ENCODE data around the gene RAB17.

The RAB17 gene

GRCh38 chr2:237564526-237565131, 25.9 kb downstream of the RAB17 start:
- DNase-seq (ENCODE audit: low read depth): no peak

GRCh38 chr2:237563816-237564215, 26.7 kb downstream of the RAB17 start:
- DNase-seq (ENCODE audit: low read depth): no peak

- DNase-seq (ENCODE audit: low read depth): no peak
These were observed 29.3 kb downstream of the RAB17 start for GRCh38 chr2:237561221-237561620.

GRCh38 chr2:237558961-237559641, 31.4 kb downstream of the RAB17 start:
- no peak for DNase-seq (ENCODE audit: low read depth)

GRCh38 chr2:237557633-237558015, 32.9 kb downstream of the RAB17 start:
- DNase-seq (ENCODE audit: low read depth): no peak

GRCh38 chr2:237556773-237557632, 33.5 kb downstream of the RAB17 start:
- DNase-seq (ENCODE audit: low read depth): peak; percentile 41

GRCh38 chr2:237555560-237555959, 35.0 kb downstream of the RAB17 start:
- DNase-seq (ENCODE audit: low read depth): no peak

- no peak for DNase-seq (ENCODE audit: low read depth)
These were observed 36.6 kb downstream of the RAB17 start for GRCh38 chr2:237553948-237554347.

- no peak for DNase-seq (ENCODE audit: low read depth)
These were observed 37.6 kb downstream of the RAB17 start for GRCh38 chr2:237552908-237553307.

- DNase-seq (ENCODE audit: low read depth): no peak
These were observed 39.4 kb downstream of the RAB17 start for GRCh38 chr2:237551071-237551574.

GRCh38 chr2:237549643-237550415, 40.7 kb downstream of the RAB17 start:
- DNase-seq (ENCODE audit: low read depth): no peak

- DNase-seq (ENCODE audit: low read depth): no peak
These were observed 41.3 kb downstream of the RAB17 start for GRCh38 chr2:237549216-237549615.

- no peak for DNase-seq (ENCODE audit: low read depth)
These were observed 42.6 kb downstream of the RAB17 start for GRCh38 chr2:237547841-237548416.

- DNase-seq (ENCODE audit: low read depth): no peak
These were observed 43.6 kb downstream of the RAB17 start for GRCh38 chr2:237546876-237547395.

- DNase-seq (ENCODE audit: low read depth): no peak
These were observed 44.3 kb downstream of the RAB17 start for GRCh38 chr2:237546040-237546875.

GRCh38 chr2:237542001-237542704, 48.4 kb downstream of the RAB17 start:
- no peak for DNase-seq (ENCODE audit: low read depth)

GRCh38 chr2:237541243-237541642, 49.3 kb downstream of the RAB17 start:
- DNase-seq (ENCODE audit: low read depth): no peak

GRCh38 chr2:237540823-237541222, 49.7 kb downstream of the RAB17 start:
- DNase-seq (ENCODE audit: low read depth): no peak

GRCh38 chr2:237540223-237540775, 50.2 kb downstream of the RAB17 start:
- no peak for DNase-seq (ENCODE audit: low read depth)

- no peak for DNase-seq (ENCODE audit: low read depth)
These were observed 50.9 kb downstream of the RAB17 start for GRCh38 chr2:237539681-237540080.

Measured in stimulated activated CD4-positive, alpha-beta T cell treated with anti-CD3 and anti-CD28 coated beads, Interleukin-2, amount 100 ng/mL, for 4 hours (primary cell).